Loucy (cell line): Measurements from ENCODE around the gene MYO3B.

Experiments used
- H2AFZ ChIP-seq: fragments of 200-600 bp; sonication (generic); 2 replicates; pipeline ENCODE4 v1.6.0; 2016; ENCODE audit warnings: antibody characterized with exemption, mild to moderate bottlenecking, low read length, moderate library complexity
- H3F3A ChIP-seq: fragments of 200-600 bp; 2 replicates; pipeline ENCODE4 v1.6.0; 2016; ENCODE audit warnings: antibody characterized with exemption, low read depth, mild to moderate bottlenecking
- H3K27me3 ChIP-seq: fragments of 200-600 bp; sonication (generic); 2 replicates; pipeline ENCODE4 v1.6.1; 2014; ENCODE audit warnings: low read length, mild to moderate bottlenecking; ENCODE audit not compliant: insufficient read depth, poor library complexity, severe bottlenecking
- H3K36me3 ChIP-seq: fragments of 200-600 bp; sonication (generic); 2 replicates; pipeline ENCODE4 v1.6.1; 2016; ENCODE audit warnings: low read length; ENCODE audit not compliant: insufficient read depth
- H3K4me1 ChIP-seq: fragments of 200-600 bp; sonication (generic); 2 replicates; pipeline ENCODE4 v1.5.1; 2014; ENCODE audit warnings: low read length, mild to moderate bottlenecking; ENCODE audit not compliant: insufficient read depth, poor library complexity, severe bottlenecking
- H3K4me2 ChIP-seq: fragments of 200-600 bp; sonication (generic); 2 replicates; pipeline ENCODE4 v1.6.0; 2014; ENCODE audit warnings: antibody characterized with exemption, low read length, low read depth, mild to moderate bottlenecking; ENCODE audit not compliant: poor library complexity, severe bottlenecking
- H3K4me3 ChIP-seq: fragments of 200-600 bp; sonication (generic); 2 replicates; pipeline ENCODE4 v1.5.1; 2014; ENCODE audit warnings: low read length, mild to moderate bottlenecking, mixed read lengths; ENCODE audit not compliant: poor library complexity, severe bottlenecking
- H3K79me2 ChIP-seq: fragments of 200-600 bp; sonication (generic); 2 replicates; pipeline ENCODE4 v1.6.1; 2014; ENCODE audit warnings: low read length; ENCODE audit not compliant: insufficient read depth
- H3K9ac ChIP-seq: fragments of 200-600 bp; sonication (generic); 2 replicates; pipeline ENCODE4 v1.6.0; 2014; ENCODE audit warnings: mild to moderate bottlenecking, low read depth, low read length, moderate library complexity; ENCODE audit not compliant: poor library complexity, severe bottlenecking
- H3K9me2 ChIP-seq: fragments of 200-600 bp; sonication (generic); replicated peaks from 2 replicates; pipeline ENCODE4 v1.6.1; 2016; ENCODE audit warnings: low read depth, low read length, mixed read lengths
- H3K9me3 ChIP-seq: fragments of 200-600 bp; sonication (generic); 2 replicates; pipeline ENCODE4 v1.6.1; 2014; ENCODE audit warnings: mild to moderate bottlenecking, antibody characterized with exemption, low read length, low read depth; ENCODE audit not compliant: insufficient read depth
- H4K20me1 ChIP-seq: fragments of 200-600 bp; sonication (generic); 2 replicates; pipeline ENCODE4 v1.6.0; 2014; ENCODE audit warnings: antibody characterized with exemption, low read length, mild to moderate bottlenecking; ENCODE audit not compliant: insufficient read depth, poor library complexity, severe bottlenecking
- EZH2phosphoT487 ChIP-seq: fragments of 200-600 bp; IDR thresholded peaks from 2 replicates; pipeline ENCODE4 v1.6.1; 2018; ENCODE audit warnings: antibody characterized with exemption, mild to moderate bottlenecking, moderate library complexity, borderline replicate concordance
- TF ChIP-seq, protein P1 (sequence below): fragments of 200-600 bp; sonication (generic); conservative IDR thresholded peaks from 2 replicates; pipeline ENCODE4 v1.5.1; 2014; ENCODE audit warnings: mild to moderate bottlenecking, antibody characterized with exemption, low read length

Gene MYO3B

DNA sequence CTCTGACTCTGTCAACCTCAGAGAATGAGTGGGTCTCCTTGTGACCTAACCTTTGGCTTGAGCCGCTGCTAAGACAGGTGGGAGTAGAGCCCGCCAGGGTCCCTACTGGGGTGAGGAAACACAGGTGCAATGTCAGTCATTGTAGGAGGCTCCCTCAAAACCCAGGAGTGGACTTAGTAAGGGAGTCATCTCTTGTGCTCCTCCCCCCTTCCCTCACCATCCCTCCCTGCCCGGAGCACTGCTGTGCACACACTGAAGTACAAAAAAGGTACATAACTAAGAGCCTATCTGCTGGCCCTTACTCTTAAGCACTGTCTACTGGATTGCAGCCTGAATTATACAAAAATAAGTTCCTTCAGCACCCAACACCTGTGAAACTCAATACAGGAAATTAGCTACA, 77.2 kb downstream of the MYO3B start:
- Histone ChIP-seq H3K4me1 (no peaks in the 10 kb centered on the region), H4K20me1 (no peaks in the 10 kb centered on the region), H3K9ac (no peak overlapping the region), H3K9me2 (no peaks in the 10 kb centered on the region), H3K36me3 (no peaks in the 10 kb centered on the region), H3K79me2 (no peaks in the 10 kb centered on the region), H3K4me3 (no peak overlapping the region), H3F3A (no peaks in the 10 kb centered on the region), H2AFZ (no peak overlapping the region), H3K9me3 (no peaks in the 10 kb centered on the region), H3K4me2 (no peak overlapping the region), H3K27me3 (no peaks in the 10 kb centered on the region)
- no peak for TF ChIP-seq EZH2phosphoT487
- TF ChIP-seq, protein P1, sequence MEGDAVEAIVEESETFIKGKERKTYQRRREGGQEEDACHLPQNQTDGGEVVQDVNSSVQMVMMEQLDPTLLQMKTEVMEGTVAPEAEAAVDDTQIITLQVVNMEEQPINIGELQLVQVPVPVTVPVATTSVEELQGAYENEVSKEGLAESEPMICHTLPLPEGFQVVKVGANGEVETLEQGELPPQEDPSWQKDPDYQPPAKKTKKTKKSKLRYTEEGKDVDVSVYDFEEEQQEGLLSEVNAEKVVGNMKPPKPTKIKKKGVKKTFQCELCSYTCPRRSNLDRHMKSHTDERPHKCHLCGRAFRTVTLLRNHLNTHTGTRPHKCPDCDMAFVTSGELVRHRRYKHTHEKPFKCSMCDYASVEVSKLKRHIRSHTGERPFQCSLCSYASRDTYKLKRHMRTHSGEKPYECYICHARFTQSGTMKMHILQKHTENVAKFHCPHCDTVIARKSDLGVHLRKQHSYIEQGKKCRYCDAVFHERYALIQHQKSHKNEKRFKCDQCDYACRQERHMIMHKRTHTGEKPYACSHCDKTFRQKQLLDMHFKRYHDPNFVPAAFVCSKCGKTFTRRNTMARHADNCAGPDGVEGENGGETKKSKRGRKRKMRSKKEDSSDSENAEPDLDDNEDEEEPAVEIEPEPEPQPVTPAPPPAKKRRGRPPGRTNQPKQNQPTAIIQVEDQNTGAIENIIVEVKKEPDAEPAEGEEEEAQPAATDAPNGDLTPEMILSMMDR: no peak

DNA sequence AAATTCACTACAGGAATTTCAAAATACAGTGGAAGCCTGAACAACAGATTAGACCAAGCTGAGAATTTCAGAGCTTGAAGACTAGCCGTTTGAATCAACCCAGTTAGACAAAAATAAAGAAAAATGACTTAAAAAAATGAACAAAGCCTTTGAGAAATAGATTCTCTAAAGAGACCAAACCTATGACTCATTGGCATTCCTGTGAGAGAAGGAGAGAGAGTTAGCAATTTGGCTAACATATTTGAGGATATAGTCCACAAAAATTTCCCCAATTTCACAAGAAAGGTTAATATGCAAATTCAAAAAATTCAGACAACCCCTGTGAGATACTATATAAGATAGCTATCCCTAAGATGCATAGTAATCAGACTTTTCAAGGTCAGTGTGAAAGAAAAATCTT, 78.0 kb downstream of the MYO3B start:
- no peak for TF ChIP-seq EZH2phosphoT487
- TF ChIP-seq, protein P1: no peak
- no peaks in the 10 kb centered on the region for H3K27me3 ChIP-seq
- H3K4me2 ChIP-seq: no peak overlapping the region
- H3K36me3 ChIP-seq: no peaks in the 10 kb centered on the region
- H3K9me3 ChIP-seq: no peaks in the 10 kb centered on the region
- H3F3A ChIP-seq: no peaks in the 10 kb centered on the region
- no peaks in the 10 kb centered on the region for H3K4me1 ChIP-seq
- no peaks in the 10 kb centered on the region for H3K9me2 ChIP-seq
- H4K20me1 ChIP-seq: no peaks in the 10 kb centered on the region
- no peak overlapping the region for H3K4me3 ChIP-seq
- no peak overlapping the region for H3K9ac ChIP-seq
- no peak overlapping the region for H2AFZ ChIP-seq
- H3K79me2 ChIP-seq: no peaks in the 10 kb centered on the region

DNA sequence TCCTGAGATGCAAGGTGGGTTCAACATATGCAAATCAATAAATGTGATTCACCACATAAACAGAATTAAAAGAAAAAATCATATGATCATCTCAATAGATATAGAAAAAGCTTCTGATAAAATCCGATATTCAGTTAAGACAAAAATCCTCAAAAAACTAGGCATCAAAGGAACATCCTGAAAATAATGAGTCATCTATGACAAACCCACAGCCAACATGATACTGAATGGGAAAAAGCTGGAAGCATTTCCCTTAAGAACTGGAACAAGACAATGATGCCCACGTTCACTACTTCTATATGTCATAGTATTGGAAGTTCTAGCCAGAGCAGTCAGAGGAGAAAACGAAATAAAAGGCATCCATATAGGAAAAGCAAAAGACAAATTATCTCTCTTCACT, 80.4 kb downstream of the MYO3B start:
- H3K4me2 ChIP-seq: no peak overlapping the region
- no peaks in the 10 kb centered on the region for H4K20me1 ChIP-seq
- H3K36me3 ChIP-seq: no peaks in the 10 kb centered on the region
- H3K4me3 ChIP-seq: no peak overlapping the region
- no peaks in the 10 kb centered on the region for H3F3A ChIP-seq
- TF ChIP-seq EZH2phosphoT487: no peak
- TF ChIP-seq, protein P1: no peak
- no peaks in the 10 kb centered on the region for H3K4me1 ChIP-seq
- no peak overlapping the region for H3K9ac ChIP-seq
- H3K79me2 ChIP-seq: no peaks in the 10 kb centered on the region
- H2AFZ ChIP-seq: no peak overlapping the region
- no peaks in the 10 kb centered on the region for H3K27me3 ChIP-seq
- H3K9me2 ChIP-seq: no peaks in the 10 kb centered on the region
- H3K9me3 ChIP-seq: no peaks in the 10 kb centered on the region
